ENCODE results near the gene ADM5. TPM values are rescaled to one million over a fixed set of nuclear protein-coding genes. Genes with fewer than 3 reads are reported as not detected.

ADM5 gene
- total RNA-seq, 1 donor from 2014 or later = 3.2 TPM

DNA sequence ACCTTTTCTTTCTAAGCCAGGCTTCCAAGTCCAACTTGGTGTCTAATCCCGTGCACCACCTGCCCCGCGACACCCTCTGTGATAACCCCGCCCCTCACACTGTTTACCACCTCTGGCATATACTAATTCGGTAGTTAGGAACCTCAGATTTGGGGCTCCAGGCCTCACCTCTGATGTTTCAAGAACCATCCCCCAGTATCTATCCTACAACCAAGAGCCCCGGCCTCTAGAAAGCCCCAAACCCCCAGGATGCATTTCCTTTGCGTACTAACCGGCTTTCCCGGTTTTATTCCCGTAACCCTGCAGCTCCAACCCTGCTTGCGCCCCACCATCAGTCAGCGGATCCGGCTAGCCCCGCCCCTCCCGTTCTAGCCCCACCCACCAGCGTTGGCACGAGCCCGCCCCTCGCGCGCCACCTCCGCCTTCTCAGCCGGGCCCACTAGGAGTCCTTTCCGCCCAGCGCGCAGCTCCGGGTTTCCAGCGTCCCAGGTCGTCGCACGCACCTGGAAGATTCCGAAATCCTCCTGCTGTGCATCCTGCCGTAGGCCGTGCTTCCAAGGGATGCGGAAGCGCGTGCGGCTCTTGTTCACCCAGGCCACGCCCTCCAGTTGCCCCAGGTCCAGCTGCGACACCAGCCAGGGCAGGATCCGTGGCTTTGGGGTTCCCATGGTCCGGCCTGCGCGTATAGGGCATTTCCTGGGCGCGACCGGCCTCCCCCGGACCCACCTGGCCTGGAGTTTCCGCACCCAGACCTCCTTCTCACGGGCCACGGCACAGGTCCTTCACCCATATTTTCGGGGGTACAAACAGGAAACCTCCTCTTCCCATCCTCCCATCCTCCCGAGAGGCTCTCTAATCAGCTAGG lies 25.0 kb upstream of the ADM5 start:
- no peaks in the 10 kb centered on the region for H3K36me3 Mint-ChIP-seq (ENCODE audit: unreplicated experiment)
- H3K4me1 Mint-ChIP-seq (ENCODE audit: low read depth, unreplicated experiment) = peaks cover 4% of the 10 kb centered on the region
- H3K9me3 Mint-ChIP-seq (ENCODE audit: unreplicated experiment) = peaks cover 8% of the 10 kb centered on the region
- peaks cover 3% of the 10 kb centered on the region for H3K27me3 Mint-ChIP-seq (ENCODE audit: unreplicated experiment)
- TF ChIP-seq, protein P1, sequence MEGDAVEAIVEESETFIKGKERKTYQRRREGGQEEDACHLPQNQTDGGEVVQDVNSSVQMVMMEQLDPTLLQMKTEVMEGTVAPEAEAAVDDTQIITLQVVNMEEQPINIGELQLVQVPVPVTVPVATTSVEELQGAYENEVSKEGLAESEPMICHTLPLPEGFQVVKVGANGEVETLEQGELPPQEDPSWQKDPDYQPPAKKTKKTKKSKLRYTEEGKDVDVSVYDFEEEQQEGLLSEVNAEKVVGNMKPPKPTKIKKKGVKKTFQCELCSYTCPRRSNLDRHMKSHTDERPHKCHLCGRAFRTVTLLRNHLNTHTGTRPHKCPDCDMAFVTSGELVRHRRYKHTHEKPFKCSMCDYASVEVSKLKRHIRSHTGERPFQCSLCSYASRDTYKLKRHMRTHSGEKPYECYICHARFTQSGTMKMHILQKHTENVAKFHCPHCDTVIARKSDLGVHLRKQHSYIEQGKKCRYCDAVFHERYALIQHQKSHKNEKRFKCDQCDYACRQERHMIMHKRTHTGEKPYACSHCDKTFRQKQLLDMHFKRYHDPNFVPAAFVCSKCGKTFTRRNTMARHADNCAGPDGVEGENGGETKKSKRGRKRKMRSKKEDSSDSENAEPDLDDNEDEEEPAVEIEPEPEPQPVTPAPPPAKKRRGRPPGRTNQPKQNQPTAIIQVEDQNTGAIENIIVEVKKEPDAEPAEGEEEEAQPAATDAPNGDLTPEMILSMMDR (IDR thresholded peaks at IDR 0.05; ENCODE audit: partially characterized antibody, unreplicated experiment) = no peak
- peak overlapping the region; percentile 74 for H3K27ac Mint-ChIP-seq (ENCODE audit: unreplicated experiment)
- peak overlapping the region; percentile 100 for H3K4me3 Mint-ChIP-seq (ENCODE audit: unreplicated experiment)
- peak; percentile 92 for DNase-seq

DNA sequence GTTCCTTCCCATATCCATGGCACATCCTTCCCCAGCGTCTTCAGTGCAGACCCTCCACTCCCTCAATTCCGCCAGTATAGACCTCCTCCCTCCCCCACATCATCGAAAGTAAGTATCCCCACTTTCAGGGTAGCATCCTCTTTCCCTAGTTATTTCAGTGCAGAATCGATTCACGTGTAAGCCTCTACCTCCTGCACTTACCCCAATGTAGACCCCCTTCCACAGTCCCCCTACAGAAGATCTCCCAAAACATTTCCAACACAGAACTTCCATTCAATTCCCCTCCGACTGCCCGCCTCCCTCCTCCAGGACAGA lies 24.4 kb upstream of the ADM5 start:
- H3K36me3 Mint-ChIP-seq (ENCODE audit: unreplicated experiment) = no peaks in the 10 kb centered on the region
- peaks cover 3% of the 10 kb centered on the region for H3K27me3 Mint-ChIP-seq (ENCODE audit: unreplicated experiment)
- TF ChIP-seq, protein P1 (IDR thresholded peaks at IDR 0.05; ENCODE audit: partially characterized antibody, unreplicated experiment) = no peak
- H3K4me3 Mint-ChIP-seq (ENCODE audit: unreplicated experiment) = peak overlapping the region; percentile 100
- H3K9me3 Mint-ChIP-seq (ENCODE audit: unreplicated experiment) = peaks cover 8% of the 10 kb centered on the region
- DNase-seq = no peak
- H3K4me1 Mint-ChIP-seq (ENCODE audit: low read depth, unreplicated experiment) = peaks cover 4% of the 10 kb centered on the region
- H3K27ac Mint-ChIP-seq (ENCODE audit: unreplicated experiment) = peak overlapping the region; percentile 74

DNA sequence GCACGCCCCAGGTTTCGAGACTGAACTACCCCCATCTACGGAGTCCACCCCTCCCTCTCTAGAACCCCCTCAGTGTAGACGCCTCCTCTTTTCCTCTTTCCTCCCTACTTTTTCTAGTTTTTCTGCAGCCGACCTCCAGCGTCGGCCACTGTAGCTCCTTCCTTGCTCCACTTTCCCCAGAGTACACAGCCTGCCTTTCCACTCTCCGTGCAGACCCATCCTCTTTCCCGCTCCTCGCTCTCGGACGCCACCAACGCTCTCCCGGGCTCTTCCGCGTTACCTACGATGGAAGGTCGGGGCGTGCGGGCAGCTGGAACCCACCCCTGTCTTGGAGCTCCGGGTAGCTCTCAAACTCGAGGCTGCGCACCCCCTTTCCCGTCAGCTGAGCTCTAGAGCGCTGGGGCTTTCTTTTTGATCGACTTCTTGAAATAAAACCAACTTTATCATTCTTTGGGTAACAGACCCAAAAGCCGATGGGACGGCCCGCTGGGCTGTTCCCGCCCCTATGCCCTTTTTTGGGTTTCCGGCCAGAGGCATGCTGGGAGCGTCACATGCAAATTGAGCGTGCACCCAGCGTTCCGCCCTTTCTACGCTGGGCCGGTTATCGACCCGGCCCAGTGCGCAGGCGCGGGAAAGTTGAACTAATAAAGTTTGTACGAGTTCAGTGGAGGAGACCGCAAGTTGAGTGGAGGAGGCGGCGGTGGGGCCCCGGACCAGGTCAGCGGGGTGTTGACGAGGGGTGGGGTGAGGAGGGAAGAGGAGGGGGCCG lies 23.9 kb upstream of the ADM5 start, which contains the start of the genes BCL2L12 and IRF3:
TSS of gene BCL2L12 (plus strand) at position 583 of the 769 bp plus-strand sequence. CDS start 760 bp downstream, outside the sequence.
TSS of gene IRF3 (minus strand) at position 507 of the 769 bp plus-strand sequence. CDS start 1,019 bp downstream, outside the sequence.
- peaks cover 3% of the 10 kb centered on the region for H3K27me3 Mint-ChIP-seq (ENCODE audit: unreplicated experiment)
- peak within 1 kb of the TSS; percentile 100 for H3K4me3 Mint-ChIP-seq (ENCODE audit: unreplicated experiment)
- peak within 1 kb of the TSS; percentile 74 for H3K27ac Mint-ChIP-seq (ENCODE audit: unreplicated experiment)
- TF ChIP-seq, protein P1 (IDR thresholded peaks at IDR 0.05; ENCODE audit: partially characterized antibody, unreplicated experiment) = no peak
- no peaks in the 10 kb centered on the region for H3K36me3 Mint-ChIP-seq (ENCODE audit: unreplicated experiment)
- H3K4me1 Mint-ChIP-seq (ENCODE audit: low read depth, unreplicated experiment) = peaks cover 4% of the 10 kb centered on the region
- peaks cover 8% of the 10 kb centered on the region for H3K9me3 Mint-ChIP-seq (ENCODE audit: unreplicated experiment)
- peak; percentile 95 for DNase-seq

DNA sequence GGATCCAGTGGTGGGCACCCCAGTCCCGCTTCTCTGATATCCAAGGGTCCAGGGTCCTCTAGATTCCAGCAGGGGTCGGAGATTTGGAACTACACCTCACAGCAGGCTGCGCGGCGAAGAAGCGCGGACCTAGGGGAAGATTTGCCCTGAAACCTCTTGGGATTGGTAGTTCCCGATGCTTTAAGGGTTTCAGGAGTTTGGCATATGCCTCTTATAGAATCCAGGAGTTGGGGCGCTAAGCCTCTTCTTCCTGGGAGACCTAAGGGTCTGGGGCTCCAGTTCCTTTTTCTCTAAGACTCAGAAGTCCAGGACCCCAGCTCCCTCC lies 23.3 kb upstream of the ADM5 start:
- H3K36me3 Mint-ChIP-seq (ENCODE audit: unreplicated experiment) = no peaks in the 10 kb centered on the region
- no peak for DNase-seq
- TF ChIP-seq, protein P1 (IDR thresholded peaks at IDR 0.05; ENCODE audit: partially characterized antibody, unreplicated experiment) = no peak
- H3K4me1 Mint-ChIP-seq (ENCODE audit: low read depth, unreplicated experiment) = peaks cover 4% of the 10 kb centered on the region
- H3K9me3 Mint-ChIP-seq (ENCODE audit: unreplicated experiment) = peaks cover 8% of the 10 kb centered on the region
- H3K27ac Mint-ChIP-seq (ENCODE audit: unreplicated experiment) = no peak overlapping the region
- peak overlapping the region; percentile 100 for H3K4me3 Mint-ChIP-seq (ENCODE audit: unreplicated experiment)
- peaks cover 3% of the 10 kb centered on the region for H3K27me3 Mint-ChIP-seq (ENCODE audit: unreplicated experiment)
